ENCODE measurements around the gene RGL1.
A peak's percentile ranks its signal among the peaks of the same experiment; 100 is the strongest.

The RGL1 gene

DNA sequence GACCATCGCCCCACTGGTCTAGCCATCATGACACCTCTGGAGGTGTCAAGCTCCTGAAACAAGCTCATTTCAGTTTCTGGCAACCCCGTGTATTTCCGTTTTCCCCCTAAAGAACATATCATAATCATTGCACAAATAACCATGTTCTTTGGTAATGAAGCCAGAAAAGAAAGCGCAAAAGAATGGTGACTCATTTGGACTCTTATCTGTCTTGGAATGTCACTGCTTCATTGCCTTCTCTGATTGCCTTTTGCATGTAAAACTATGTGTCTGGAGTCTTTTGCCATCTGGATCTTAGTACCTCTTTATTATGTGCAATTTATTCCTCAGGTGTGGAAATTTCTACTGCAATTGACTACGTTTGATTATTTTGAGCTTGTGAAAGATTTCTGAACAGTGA is 122.1 kb downstream of the RGL1 start:
- no peak for DNase-seq

DNA sequence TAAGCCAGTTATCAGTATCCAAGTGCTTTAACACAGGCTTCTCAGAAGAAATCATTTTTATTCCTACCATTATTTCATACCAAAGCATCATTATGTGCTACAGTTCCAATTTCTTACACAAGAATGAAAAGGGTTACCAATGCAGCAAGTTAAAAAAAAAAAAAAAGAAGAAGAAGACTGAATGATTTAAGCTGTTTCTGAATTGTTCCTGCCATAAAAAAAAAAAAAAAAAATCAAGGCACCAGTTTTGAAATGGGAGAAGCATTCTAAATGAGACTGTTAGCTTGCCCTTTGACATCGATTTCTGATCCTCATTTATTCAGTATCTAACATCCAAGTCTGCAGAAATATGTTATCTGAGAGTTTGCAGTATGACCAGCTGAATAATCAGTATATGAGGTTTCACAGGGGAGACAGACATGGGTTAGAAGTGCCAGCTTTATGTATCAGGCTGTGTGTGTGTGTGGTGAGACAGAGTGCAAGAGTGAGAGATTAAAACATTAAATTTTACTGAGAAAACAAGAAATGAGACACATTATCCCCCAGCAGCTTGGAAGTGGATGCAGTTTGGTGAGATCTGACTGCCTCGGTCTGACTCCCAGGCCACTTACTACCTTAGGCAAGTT is 126.8 kb downstream of the RGL1 start:
- DNase-seq = no peak

DNA sequence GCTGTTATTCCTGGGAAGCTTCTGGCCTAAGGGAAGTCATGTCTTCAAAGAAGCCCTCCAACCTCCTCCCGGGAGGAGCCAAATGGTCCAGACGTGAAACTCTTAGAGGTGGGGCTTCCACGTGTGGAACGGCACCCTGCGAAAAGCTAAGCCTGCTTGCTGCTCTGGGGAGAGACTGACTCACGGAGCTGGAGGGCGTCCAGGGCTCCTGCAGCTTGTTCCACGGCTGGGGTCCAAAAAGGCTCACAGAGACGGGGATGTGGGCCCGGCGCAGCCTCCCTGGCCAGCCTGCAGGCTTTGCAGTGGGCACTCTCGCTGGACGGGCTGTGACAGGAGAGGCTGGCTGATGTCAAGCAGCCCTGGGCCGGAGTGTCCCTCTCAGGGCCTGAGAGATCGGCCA is 127.5 kb downstream of the RGL1 start:
- no peak for DNase-seq

DNA sequence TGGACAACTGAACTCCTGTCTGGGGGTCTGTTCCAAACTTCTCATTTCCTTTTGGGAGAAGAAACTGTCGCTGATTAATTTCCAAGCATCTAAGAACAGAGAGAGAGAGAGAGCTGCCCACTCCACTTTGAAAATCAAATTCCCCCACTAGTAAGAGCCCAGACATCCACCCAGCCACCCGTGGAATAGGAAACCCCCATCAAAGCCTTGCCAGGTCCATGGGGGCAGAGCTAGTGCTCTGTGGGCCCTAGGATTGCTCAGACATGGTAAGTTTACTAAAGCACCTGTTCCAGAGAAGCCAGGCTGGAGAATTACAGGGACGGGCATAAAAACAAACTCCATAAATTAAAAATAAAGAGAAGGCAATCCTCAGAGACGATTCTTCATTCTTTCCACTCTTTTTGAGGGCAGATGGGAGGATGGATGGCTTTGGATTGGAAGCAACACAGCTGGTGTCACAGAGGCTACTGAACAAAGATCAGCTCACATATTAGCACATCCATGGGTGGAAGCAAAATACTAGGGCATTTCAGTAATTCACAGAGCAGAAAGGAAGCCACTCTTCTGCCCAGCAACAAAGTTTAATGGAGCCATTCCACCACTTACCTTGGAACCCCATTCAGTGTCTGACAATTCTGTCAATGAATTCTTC is 128.7 kb downstream of the RGL1 start:
- no peak for DNase-seq

DNA sequence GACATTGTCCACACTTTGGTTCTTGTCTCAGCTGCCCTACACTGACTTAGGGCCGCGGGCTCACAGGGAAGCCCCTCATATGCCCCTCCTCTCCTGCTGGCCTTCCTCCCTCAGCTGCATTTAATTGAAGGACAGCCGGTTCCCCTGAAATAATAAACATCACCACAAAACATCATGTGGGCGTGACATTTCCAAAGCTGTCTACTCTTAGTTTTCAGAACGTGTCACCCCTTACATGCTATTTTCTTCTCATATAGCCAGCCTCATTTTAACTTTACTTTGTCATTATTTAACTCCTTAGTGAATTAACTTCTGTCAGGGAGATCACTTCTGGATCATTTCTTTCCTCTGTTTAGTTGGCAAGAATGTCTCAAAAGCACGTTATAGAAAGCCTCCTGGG is 129.4 kb downstream of the RGL1 start:
- DNase-seq = no peak

DNA sequence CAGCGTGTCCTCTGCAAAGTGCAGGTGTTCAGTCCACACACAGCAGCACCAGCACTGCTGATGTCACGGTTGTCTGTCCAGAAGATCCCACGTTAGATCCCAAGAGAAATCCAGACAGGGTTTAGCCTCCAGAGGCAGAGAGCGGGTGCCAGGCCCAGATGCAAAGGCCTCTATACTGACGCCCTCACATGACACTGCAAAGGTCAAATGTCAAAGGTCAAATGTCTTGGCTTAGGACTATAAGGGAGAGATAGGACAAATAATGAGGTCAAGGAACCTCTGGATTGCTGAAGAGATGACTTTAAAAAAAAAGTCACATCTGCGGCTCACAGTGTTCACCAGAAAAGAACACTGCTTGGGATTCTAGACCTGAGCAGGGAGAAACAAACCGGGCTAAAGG is 131.1 kb downstream of the RGL1 start:
- no peak for DNase-seq

DNA sequence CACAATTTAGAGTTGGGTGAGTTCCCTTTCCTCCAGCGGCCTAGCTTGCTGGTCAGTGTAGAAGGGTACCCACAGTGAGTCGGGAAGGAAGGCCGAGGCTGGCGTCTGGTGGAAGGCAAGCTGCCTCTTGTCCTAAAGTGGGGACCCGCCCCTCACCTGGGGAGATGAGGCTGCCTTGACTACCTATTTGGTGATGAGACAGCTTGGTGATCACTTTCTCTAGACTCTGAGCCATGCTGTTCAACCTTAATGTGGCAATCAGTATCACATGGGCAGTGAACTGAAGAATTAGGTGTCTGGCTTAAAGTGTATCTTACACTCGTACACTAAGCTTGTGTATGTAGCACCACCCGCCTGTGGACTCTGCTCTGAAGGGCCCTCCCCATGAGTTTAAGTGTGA is 131.9 kb downstream of the RGL1 start:
- no peak for DNase-seq

DNA sequence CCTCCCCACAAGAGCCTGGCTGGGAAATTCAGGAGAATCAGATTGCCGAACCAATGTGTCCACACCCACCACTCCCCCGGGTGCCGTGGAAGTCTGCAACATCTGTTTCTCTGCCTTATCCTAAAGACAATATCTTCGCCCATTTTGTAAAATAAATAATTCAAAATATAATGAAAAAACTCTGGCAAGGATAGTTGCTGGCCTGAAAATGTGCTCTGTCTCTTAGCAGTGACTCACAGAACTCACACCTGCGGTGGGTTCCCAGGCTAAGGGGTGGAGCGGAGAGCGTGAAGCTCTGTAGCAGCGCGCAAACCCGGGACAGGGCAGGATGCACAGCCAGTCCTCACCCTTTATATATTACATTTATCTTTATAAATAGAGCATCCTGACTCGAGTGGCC is 132.7 kb downstream of the RGL1 start:
- no peak for DNase-seq

DNA sequence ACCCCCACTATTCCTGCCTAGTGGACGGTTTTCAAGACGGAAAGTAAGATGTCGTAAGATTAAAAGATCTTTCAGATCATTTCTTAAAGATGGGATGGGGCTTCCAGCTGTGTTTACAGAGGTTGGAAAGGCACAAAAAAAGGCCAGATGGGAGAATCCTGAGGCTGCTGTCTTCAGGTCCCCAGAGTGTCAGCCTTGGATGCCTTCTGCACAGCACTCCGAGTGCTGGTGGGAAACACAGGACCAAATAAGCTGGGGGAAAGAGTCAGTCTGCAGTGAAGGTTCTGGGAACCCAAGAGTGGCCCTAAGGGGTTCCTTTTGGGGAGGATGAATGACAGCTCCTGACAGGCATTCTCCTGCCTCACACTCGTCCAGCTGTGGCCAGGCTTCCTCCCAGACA is 136.1 kb downstream of the RGL1 start:
- no peak for DNase-seq

DNA sequence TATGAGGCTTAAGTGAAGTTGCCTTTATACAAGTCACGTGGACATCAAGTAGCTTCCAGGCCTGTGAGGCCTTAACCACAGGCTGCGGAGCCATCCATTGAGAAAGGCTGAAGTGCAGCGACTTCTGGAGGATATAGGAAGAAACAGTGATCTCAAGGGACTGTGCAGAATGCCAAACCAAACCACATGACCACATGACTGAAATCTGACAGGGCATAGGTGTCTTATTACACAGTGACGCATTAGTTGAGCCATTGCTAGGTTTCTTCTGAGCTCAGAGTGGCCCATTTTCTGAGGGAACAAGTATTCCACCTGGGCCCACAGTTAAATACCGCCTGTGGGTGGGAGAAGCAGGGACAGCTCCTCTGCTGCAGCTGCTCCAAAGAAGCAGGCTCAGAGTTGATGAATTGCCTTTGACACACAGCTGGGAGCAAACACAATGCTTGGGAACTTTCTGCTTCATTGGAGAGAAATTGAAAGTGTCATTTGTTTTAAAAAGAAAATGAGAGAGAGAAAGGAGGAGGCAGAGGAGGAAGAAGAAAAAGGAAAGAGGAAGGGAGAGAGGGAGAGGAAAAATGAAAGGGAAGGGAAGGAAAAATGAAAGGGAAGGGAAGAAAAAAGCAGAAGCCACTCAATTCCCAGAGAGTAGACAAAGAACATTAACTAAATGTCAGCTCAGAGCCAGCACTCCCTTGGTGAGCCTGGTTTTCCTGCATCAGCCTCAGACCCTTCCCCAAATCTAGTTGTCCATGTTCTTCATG is 138.2 kb downstream of the RGL1 start:
- DNase-seq = no peak

DNA sequence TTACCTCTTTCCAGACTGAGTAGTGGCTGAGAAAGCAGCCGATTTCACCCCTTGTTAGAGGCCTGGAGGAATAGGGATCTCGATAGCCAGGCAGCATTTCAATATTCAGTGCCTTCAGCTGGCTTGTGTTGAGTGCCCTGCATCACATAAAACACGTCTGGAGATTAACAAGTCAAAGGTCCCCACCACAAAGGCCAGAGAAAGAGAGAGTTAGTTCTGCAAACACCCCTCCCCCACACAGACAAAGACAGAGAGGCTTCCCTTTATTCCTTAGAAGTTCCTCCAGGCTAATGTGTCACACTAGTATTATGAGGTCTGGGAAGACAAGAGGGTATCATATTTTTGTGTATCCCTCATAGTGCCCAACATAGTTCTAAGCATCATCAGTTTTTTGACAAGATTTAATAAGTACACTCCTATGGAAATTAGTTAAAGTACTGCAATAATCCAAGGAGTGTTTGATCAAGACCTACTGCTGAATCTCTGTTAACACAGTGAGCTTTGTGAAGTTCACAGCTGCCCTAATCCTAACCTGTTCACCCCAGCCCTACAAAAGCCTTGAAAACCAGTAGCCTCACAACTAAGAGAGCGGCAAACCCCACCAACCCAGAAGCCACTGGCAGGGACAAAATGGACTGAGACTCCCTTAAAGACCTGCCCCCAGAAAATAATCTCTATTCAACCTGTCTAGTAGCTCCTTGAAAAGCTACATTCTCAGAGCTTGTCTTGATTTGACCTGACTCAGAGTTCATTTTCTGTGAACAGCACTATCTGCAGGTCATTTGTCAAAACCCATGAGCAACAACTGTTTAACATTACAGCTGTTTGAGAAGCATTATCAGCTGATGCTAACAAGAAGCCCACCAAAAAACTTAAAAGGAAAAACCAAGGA is 140.8 kb downstream of the RGL1 start:
- DNase-seq = no peak

DNA sequence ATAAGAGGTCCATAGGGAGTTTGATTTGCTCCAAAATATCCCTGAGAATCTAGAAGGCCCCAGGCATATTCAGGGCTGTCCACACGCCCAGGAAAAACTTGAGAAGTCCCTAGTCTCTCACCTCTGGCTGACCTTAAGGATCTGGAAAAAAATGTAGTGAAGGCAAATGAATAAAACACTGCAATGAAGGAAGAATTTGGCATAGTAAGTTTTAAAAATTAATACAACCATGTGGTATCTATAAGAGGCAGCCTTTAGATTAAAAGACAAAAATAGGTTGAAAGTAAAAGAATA is 141.3 kb downstream of the RGL1 start:
- no peak for DNase-seq

DNA sequence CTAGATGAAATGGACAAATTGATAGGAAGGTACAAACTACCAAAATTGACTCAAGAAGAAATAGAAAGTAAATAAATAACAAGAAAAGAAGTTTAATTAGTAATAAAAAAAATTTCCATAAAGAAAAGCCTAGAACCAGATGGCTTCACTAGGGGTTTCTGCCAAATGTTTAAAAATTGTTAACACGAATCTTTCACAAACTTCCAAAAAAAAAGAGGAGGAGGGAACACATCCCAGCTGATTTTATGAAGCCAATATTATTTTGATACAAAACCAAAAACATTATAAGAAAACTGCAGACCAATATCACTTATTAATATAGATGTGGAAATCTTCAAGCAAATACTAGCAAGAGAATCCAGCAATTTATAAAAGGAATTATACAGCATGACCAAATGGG is 143.1 kb downstream of the RGL1 start:
- DNase-seq = no peak

DNA sequence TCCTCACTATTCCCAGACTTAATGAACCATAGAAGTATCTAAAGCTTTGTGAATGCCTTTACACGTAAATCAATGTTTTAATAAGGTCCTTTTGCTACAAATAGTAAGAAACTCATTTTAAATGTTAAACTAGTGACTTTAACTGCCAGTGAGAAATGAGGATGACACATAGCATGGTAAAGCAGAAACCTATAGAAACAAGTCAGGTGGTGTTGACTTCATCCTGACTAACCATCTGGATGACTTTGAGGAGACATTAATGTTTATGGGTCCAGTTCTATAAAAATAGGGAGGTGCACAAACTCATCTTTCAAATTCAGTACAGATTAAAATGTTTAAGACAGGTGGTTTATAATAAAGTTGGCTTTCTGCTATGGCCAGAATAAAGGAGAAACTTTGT is 147.2 kb downstream of the RGL1 start:
- no peak for DNase-seq

DNA sequence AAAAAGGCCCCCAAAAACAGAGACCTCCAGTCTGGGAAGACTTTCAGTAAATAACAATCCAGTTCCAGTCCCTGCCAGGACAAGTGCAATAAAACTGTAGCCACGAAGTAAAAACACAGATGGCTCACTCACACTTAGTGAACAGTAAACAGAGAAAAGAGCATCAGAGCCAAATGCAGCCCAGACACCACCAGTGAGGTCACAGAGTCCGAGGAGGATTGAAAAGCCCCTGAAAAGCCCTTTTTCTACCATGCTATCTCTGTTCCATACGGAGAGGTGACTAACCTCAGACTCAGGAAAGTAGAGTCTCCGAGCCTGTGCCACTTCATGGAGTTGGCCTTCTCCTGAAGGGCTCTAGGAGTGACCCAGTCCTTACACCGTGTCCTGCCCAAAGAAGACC is 148.1 kb downstream of the RGL1 start:
- DNase-seq = no peak

DNA sequence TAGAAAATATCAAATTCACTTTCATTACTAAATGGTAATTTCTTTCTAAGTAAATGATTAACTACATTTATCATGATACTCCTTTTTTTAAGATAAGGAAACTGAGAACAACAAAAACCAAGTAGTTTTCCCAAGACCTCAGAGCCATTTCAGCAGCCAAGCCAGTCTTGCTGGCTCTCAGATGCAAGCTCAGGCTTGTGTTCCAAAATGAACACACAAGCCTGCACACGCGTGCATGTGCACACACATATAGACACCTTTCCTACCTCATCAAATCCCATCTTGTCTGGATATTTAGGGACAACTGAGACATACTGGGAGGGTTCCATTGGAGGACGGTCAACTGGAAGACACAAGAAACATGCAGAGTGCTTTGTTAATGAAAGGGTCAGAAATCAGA is 149.6 kb downstream of the RGL1 start:
- no peak for DNase-seq

DNA sequence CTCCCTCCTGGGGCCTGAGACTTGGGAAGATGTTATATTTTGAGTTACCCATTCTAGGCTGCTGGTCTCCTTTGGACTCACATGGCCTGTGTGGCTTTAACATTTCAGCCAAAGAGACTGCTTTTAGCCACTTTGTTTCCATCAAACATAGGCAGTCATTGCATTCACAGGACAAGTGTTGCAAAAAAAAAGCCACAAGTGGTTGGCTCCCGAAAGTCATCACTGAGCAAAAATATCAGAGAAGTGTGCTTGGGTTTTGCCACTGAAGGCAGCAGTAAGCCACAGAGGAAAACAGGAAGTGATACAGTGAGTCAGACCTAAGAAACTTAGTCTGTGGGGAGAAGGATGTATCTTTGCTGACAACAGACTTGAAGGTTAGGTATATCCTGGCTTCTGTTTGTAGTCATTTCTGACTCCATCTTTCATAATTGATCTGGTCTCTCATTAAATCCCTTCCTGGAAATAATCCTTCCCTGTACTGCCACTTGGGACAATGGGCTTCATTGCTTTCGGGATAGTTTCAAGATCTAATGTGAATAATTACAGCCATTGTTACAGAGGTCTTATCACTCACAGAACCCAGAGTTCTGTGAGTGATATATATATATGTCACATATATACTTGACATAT is 151.8 kb downstream of the RGL1 start:
- peak; percentile 38 for DNase-seq

DNA sequence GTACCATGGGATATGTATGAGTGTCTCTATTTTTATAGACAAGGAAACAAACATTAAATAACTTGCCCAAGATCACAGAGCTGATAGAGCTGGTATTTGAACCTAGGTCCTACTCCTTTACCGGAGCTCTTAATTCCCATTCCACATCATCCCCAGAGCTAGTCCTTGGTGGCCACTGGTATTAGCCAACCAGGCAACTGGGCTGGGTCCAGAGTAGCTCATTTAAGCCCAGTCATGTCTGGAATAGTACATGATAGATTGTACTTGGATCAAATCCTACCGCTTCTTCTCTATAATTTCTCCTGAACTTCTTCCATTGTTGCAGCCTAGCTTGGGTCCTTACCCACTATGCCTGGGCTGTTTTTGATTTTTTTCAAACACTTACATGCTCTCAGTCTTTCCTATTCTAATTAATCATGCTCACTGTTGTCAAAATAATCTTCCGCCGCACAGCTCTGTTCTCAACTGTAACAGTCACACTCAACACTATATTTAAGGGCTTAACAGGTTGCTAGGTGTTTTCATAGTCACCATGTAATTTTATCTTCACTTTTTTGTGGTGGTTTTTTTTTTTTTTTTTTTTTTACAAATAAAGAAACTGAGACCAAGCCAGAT is 152.4 kb downstream of the RGL1 start:
- DNase-seq = no peak

DNA sequence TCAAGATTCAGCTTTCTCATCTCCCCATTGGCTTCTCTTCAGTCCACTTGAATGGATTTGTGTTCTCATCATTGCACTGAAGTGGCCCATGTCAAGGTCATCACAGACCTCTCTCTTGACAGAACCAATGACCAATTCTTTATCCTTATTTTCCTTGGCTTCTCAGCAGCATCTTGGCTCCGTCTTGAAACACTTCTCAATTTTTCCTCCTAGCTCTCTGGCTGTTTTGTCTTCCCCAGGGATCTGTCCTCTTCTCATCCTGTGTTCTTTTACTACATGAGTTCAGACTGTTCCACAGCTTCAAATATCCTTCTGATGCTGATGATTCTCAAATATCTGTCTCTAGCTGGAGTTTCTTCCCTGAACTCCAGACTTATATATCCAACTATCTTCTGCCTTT is 154.0 kb downstream of the RGL1 start:
- no peak for DNase-seq

DNA sequence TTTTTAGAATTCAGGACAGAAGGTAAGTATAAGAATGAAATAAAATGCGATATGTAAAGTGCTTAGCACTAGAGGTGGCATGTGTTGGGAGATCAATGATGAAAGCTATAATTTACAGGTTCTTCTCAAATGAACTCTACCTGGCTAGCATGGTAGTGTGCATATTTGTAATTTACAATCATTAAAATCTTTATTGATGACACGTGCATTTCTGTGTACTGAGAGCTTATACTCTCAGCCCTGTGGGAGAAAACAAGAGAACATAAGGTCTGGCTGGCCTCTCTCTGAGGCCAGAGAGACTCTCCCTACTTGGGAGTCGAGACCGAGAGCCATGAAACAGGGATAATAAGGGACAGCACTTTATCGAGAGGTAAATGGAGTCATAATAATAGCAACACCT is 156.2 kb downstream of the RGL1 start:
- no peak for DNase-seq

DNA sequence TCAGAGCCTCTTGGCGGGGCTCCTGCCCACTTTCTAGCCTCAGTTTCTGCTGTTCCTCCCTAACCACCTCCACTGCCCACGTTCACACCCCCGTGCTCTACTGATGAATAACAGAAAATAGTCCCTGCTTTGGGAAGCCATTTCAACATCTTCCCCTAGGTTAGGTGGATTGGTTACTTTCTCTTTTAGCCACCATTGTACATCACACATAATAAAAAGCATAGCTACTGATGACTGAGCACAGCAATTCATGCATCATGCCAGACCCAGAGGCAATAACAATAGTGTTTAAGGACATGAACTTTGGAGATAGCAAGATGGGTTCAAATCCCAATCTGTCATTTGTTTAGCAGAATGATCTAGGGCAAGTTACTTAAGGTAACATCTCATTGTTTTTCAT is 158.0 kb downstream of the RGL1 start:
- no peak for DNase-seq

DNA sequence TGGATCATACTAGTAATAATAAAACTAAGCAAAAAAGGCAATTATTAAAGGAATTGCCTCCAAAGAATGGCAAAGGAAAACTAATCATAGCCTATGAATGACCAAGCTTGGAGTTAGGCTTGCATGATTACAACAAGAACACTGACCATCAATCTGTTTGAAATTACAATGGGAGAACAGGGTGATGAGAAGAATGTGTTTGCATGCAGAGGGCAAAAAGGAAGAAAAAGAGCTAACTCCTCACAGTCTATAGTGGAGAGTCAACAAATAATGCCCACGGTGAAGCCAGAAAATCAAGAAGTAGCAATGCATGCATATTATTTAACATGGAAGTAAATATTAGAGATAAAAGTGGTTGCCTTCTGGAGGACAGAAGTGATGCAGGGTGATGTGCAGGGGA is 160.8 kb downstream of the RGL1 start:
- no peak for DNase-seq

DNA sequence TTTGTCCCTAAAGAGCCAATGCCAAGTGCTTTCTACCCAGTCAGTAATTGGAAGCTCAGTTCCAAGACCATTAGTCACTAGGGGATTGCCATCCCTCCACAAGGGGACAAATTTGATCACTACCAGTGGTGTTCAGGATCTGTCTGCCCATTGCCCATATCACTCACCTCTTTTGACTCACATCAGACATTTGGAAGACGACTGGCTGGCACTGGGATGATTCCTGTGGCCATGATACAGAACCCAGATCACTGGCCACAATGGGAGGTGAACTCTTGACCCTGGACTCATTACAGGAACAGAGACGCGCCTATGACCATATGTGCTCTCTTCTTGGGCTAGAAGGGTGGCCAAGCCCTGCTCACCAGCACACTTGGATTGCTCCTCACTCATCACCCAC is 161.6 kb downstream of the RGL1 start:
- DNase-seq = no peak

Data from effector CD4-positive, alpha-beta T cell (primary cell).